GM21576 (cell line): Measurements from ENCODE around the gene RNASEH2A.
"Not testable (repeated sequence)": the region's sequence is repeated elsewhere in the genome, so short reads cannot be mapped to it uniquely, and the experiment has no call there.

Experiments
- ATAC-seq: cut with Tn5 transposase; IDR thresholded peaks from one replicate; pipeline ENCODE4 v1.9.1; 2021; ENCODE audit warnings: mild to moderate bottlenecking, moderate library complexity; ENCODE audit not compliant: unreplicated experiment

RNASEH2A gene

GRCh38 chr19:12793290-12794195 lies 12.8 kb upstream of the RNASEH2A start:
- ATAC-seq: no peak

GRCh38 chr19:12794196-12794941 lies 12.0 kb upstream of the RNASEH2A start:
- no peak for ATAC-seq

- ATAC-seq: no peak
These were observed 11.4 kb upstream of the RNASEH2A start for GRCh38 chr19:12794971-12795381.

- ATAC-seq: no peak
These were observed 10.0 kb upstream of the RNASEH2A start for GRCh38 chr19:12796146-12797071.

GRCh38 chr19:12797141-12797587 lies 9.2 kb upstream of the RNASEH2A start:
- ATAC-seq: no peak

GRCh38 chr19:12797607-12798006 lies 8.8 kb upstream of the RNASEH2A start:
- not testable (repeated sequence) for ATAC-seq

- ATAC-seq: no peak
These were observed 6.5 kb upstream of the RNASEH2A start for GRCh38 chr19:12799742-12800465.

GRCh38 chr19:12800466-12800770 lies 6.0 kb upstream of the RNASEH2A start:
- ATAC-seq: no peak

- no peak for ATAC-seq
These were observed 5.4 kb upstream of the RNASEH2A start for GRCh38 chr19:12800923-12801465.

GRCh38 chr19:12801466-12802266 lies 4.7 kb upstream of the RNASEH2A start, which contains the start of the genes PRDX2 and THSD8:
Gene PRDX2, minus strand, starts transcription at chr19:12801800. Its CDS starts 539 bp downstream, at chr19:12801261.
Gene THSD8, plus strand, starts transcription at chr19:12802069. Its CDS starts 3 bp downstream, at chr19:12802072.
- no peak for ATAC-seq

- no peak for ATAC-seq
These were observed 3.9 kb upstream of the RNASEH2A start for GRCh38 chr19:12802267-12803106.

- no peak for ATAC-seq
These were observed 2.3 kb upstream of the RNASEH2A start for GRCh38 chr19:12804051-12804450.

GRCh38 chr19:12815088-12815487 lies 8.7 kb downstream of the RNASEH2A start:
- ATAC-seq: no peak

- not testable (repeated sequence) for ATAC-seq
These were observed 10.8 kb downstream of the RNASEH2A start for GRCh38 chr19:12817188-12817587.

GRCh38 chr19:12817810-12818209 lies 11.4 kb downstream of the RNASEH2A start:
- not testable (repeated sequence) for ATAC-seq

- ATAC-seq: no peak
These were observed 15.4 kb downstream of the RNASEH2A start for GRCh38 chr19:12821761-12822160.

GRCh38 chr19:12825254-12826131 lies 19.1 kb downstream of the RNASEH2A start:
- no peak for ATAC-seq
